ENCODE measurements around the gene DCP1B. TPM values are rescaled to one million over a fixed set of nuclear protein-coding genes. Genes with fewer than 3 reads are reported as not detected.

The DCP1B gene
- total and polyA plus RNA-seq, 2 donors from 2014 or later, result 11.3 to 15.0 TPM

- Histone ChIP-seq H3K27me3 (ENCODE audit: control insufficient read depth, insufficient read depth, low read length) (no peaks in the 10 kb centered on the region), H3K4me3 (ENCODE audit: low read length in 3 of 3) (peak within 1 kb of the TSS; percentile 43 to 69 (median 60)), H3K4me1 (ENCODE audit: control insufficient read depth in 2 of 3, insufficient read depth in 2 of 3, low read depth in 1 of 3, low read length in 3 of 3) (peaks cover 0 to 8% (median 0%) of the 10 kb centered on the region in 3 donors), H3K9me3 (ENCODE audit: control insufficient read depth in 2 of 3, insufficient read depth in 1 of 3, low read length in 3 of 3) (no peaks in the 10 kb centered on the region), H3K27ac (ENCODE audit: low read depth in 2 of 2, low read length in 2 of 2) (peak within 1 kb of the TSS; percentile 44 to 68), H3K9ac (ENCODE audit: low read length in 3 of 3) (peak within 1 kb of the TSS in 2 of 3 donors; percentile 33 to 46), H3K36me3 (ENCODE audit: control insufficient read depth in 2 of 3, insufficient read depth in 3 of 3, low read length in 3 of 3) (no peaks in the 10 kb centered on the region)
- TF ChIP-seq CTCF (IDR thresholded peaks at IDR 0.05; ENCODE audit: borderline replicate concordance, extremely low read depth, insufficient read depth), result peak; percentile 28
- peak; percentile 75 to 87 (median 80) for DNase-seq
- intact Hi-C loops (cut with DNase I), result loop anchor here (10.0 kb wide), 1 partner anchor 532 kb away; no protein-coding TSS in a partner anchor
- no peak for FAIRE-seq
Measured at GRCh38 chr12:2052826-2053678, 48.8 kb upstream of the DCP1B start, which contains the start of gene CACNA1C. Gene CACNA1C (plus strand): TSS chr12:2052987. CDS start chr12:2053563, 576 bp downstream.

- H3K36me3 ChIP-seq (ENCODE audit: control insufficient read depth in 2 of 3, insufficient read depth in 3 of 3, low read length in 3 of 3), result no peaks in the 10 kb centered on the region
- TF ChIP-seq CTCF (IDR thresholded peaks at IDR 0.05; ENCODE audit: borderline replicate concordance, extremely low read depth, insufficient read depth), result no peak
- H3K27ac ChIP-seq (ENCODE audit: low read depth in 2 of 2, low read length in 2 of 2), result no peak overlapping the region
- H3K27me3 ChIP-seq (ENCODE audit: control insufficient read depth, insufficient read depth, low read length), result no peaks in the 10 kb centered on the region
- DNase-seq (peak in 4 of 5 donors; percentile 59 to 71 (median 62)), FAIRE-seq (no peak)
- intact Hi-C loops (cut with DNase I), result loop anchor here (10.0 kb wide), 1 partner anchor 533 kb away; no protein-coding TSS in a partner anchor
- no peaks in the 10 kb centered on the region for H3K9me3 ChIP-seq (ENCODE audit: control insufficient read depth in 2 of 3, insufficient read depth in 1 of 3, low read length in 3 of 3)
- peaks cover 0 to 8% (median 0%) of the 10 kb centered on the region in 3 donors for H3K4me1 ChIP-seq (ENCODE audit: control insufficient read depth in 2 of 3, insufficient read depth in 2 of 3, low read depth in 1 of 3, low read length in 3 of 3)
- H3K9ac ChIP-seq (ENCODE audit: low read length in 3 of 3), result peak overlapping the region in 1 of 3 donors; percentile 33
- H3K4me3 ChIP-seq (ENCODE audit: low read length in 3 of 3), result peak overlapping the region; percentile 43 to 55 (median 50)
Measured at GRCh38 chr12:2051700-2052621, 47.7 kb upstream of the DCP1B start.

- intact Hi-C loops (cut with DNase I), result loop anchor here (10.0 kb wide), 1 partner anchor 535 kb away; no protein-coding TSS in a partner anchor
- TF ChIP-seq CTCF (IDR thresholded peaks at IDR 0.05; ENCODE audit: borderline replicate concordance, extremely low read depth, insufficient read depth), result no peak
- DNase-seq (no peak), FAIRE-seq (no peak)
- Histone ChIP-seq H3K9me3 (ENCODE audit: control insufficient read depth in 2 of 3, insufficient read depth in 1 of 3, low read length in 3 of 3) (no peaks in the 10 kb centered on the region), H3K36me3 (ENCODE audit: control insufficient read depth in 2 of 3, insufficient read depth in 3 of 3, low read length in 3 of 3) (no peaks in the 10 kb centered on the region), H3K4me3 (ENCODE audit: low read length in 3 of 3) (no peak overlapping the region), H3K27ac (ENCODE audit: low read depth in 2 of 2, low read length in 2 of 2) (no peak overlapping the region), H3K4me1 (ENCODE audit: control insufficient read depth in 2 of 3, insufficient read depth in 2 of 3, low read depth in 1 of 3, low read length in 3 of 3) (peaks cover 0 to 5% (median 0%) of the 10 kb centered on the region in 3 donors), H3K9ac (ENCODE audit: low read length in 3 of 3) (no peak overlapping the region), H3K27me3 (ENCODE audit: control insufficient read depth, insufficient read depth, low read length) (no peaks in the 10 kb centered on the region)
Measured at GRCh38 chr12:2049604-2050540, 45.6 kb upstream of the DCP1B start.
